ENCODE data around the gene CDHR5. TPM values are rescaled to one million over a fixed set of nuclear protein-coding genes. Genes with fewer than 3 reads are reported as not detected.
A peak's percentile ranks its signal among the peaks of the same experiment; 100 is the strongest.

The CDHR5 gene
- total RNA-seq, 3 donors from 2014 or later = 6.2 TPM; not detected in 2

DNA sequence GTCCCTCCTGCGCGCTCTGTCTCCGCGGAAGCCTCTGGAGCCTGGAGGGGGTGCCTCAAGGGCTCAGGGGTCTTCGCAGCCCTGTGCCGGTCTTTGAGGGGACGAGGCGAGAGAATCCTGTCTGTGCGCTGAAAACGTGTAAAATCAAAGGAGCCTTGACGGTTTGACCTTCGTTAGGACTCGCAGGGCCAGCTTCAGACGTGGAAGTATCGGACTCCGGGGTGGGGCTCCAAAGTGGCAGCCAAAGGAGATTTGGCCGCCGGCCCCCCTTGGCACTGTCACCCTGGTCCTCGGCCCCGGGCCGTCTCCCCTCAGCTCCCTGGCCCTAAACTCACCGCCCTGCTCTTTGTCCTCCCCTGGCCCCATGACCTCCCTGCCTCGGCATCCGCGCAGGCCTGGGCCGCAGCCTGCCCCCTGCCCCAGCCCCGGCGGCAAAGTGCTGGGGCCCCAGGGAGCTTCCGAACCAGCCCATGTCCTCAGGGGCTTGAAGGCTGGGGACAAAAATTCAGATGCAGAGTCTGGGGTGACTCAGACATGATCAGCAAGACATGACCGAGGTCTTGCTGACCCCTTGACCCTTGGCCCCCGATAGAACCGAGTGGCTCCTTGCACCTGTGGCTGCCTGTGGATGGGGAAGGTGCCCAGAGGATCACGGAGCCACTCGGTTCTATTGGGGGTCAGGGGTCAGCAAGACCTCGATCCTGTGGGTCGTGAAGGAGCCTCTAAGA is 55.4 kb downstream of the CDHR5 start:
- Histone ChIP-seq H3K4me3 (peak overlapping the region; percentile 53 to 79 (median 65)), H3K9me3 (no peaks in the 10 kb centered on the region), H3K27me3 (no peaks in the 10 kb centered on the region), H3K4me1 (peaks cover 0 to 9% of the 10 kb centered on the region in 2 donors), H3K27ac (peak overlapping the region; percentile 78 to 82), H3K36me3 (no peaks in the 10 kb centered on the region)
- DNase-seq (ENCODE audit: low spot score in 2 of 2) = no peak
- TF ChIP-seq, protein P1, sequence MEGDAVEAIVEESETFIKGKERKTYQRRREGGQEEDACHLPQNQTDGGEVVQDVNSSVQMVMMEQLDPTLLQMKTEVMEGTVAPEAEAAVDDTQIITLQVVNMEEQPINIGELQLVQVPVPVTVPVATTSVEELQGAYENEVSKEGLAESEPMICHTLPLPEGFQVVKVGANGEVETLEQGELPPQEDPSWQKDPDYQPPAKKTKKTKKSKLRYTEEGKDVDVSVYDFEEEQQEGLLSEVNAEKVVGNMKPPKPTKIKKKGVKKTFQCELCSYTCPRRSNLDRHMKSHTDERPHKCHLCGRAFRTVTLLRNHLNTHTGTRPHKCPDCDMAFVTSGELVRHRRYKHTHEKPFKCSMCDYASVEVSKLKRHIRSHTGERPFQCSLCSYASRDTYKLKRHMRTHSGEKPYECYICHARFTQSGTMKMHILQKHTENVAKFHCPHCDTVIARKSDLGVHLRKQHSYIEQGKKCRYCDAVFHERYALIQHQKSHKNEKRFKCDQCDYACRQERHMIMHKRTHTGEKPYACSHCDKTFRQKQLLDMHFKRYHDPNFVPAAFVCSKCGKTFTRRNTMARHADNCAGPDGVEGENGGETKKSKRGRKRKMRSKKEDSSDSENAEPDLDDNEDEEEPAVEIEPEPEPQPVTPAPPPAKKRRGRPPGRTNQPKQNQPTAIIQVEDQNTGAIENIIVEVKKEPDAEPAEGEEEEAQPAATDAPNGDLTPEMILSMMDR (IDR thresholded peaks at IDR 0.05) = no peak
- TF ChIP-seq POLR2A (IDR thresholded peaks at IDR 0.05) (no peak), POLR2AphosphoS5 (IDR thresholded peaks at IDR 0.05) (no peak)
- intact Hi-C loops (cut with DNase I; ENCODE audit: low total_unique reads) = loop anchor here (10.0 kb wide), 1 partner anchor 205 kb away; the partner anchor contains the start of gene GATD1

DNA sequence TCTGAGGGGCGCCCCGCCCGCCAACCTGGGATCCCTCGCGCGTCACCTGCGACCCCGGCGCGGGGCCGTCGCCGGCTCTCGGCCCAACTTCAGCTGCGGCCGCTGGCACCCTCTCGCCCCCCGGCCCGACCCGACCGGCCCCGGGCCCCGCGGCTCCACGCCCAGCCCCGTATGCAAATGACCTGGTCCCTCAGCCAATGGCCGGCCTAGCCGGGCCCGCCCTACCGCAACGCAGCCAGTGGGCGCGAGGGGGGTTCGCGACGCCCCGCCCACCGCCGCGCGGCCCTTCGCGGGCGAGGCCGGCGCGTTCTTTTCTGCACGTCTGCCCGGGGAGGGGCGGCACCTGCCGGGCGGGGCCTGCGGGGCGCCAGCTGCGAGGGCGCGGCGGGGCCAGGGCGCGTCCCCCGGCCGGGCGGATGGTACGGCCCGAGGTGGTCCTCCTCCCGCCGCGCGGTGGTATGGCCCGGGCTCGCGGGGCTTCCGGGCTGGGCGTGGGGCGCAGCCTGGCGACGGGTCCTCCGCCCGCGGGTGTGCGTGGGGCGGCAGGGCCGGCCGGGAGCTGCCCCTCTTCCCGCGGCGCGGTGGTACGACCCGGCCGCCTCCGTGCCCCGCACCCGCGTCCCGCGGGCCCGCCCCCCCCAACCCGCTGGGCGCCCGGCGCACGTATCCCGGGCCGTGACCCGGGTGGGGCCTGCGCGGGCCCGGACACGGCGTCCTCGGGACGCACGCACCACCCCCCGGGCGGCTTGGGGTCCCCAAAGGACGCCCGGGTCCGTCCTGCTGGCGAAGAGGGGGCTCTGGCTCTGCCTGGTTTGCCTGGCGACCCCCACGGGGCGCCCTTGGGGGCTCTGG is 56.2 kb downstream of the CDHR5 start:
- Histone ChIP-seq H3K4me3 (peak overlapping the region; percentile 53 to 79 (median 65)), H3K27me3 (no peaks in the 10 kb centered on the region), H3K4me1 (peaks cover 0 to 7% of the 10 kb centered on the region in 2 donors), H3K36me3 (no peaks in the 10 kb centered on the region), H3K27ac (peak overlapping the region; percentile 78 to 82), H3K9me3 (no peaks in the 10 kb centered on the region)
- DNase-seq (ENCODE audit: low spot score in 2 of 2) = peak; percentile 92 to 93
- intact Hi-C loops (cut with DNase I; ENCODE audit: low total_unique reads) = loop anchor here (10.0 kb wide), 1 partner anchor 206 kb away; the partner anchor contains the start of gene GATD1
- TF ChIP-seq POLR2AphosphoS5 (IDR thresholded peaks at IDR 0.05) (peak in 1 of 3 donors; percentile 10), POLR2A (IDR thresholded peaks at IDR 0.05) (no peak)

DNA sequence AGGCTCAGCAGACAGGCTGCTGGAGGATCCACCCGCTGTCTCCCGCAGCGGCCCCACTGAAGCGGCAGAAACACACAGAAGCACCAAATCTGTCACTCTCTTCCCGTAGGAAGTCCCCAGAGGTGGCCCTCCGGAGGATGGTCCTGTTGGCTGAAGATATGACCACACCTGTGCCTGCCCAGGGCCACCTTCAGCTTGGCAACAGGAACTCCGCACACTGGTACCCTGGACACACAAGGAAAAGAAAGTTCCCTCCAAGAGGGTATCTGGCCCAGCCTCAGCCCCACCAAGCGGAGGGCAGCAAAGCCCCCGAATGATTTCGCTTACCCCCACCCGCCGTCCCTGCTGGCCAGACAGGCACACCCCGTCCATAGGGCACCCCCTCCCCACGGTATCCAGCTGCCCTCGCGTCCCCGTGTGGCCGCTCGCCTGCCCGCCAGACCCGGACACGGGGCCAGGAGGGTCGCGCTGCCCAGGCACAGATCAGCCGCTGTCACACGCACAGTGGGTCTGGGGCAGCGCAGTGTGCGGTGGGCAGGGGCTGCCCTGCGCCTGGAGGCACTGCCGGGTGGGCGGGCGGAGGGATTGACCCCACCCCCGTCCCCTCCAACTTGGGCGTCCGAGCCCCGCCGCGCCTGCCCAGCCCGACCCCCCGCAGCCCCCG is 57.0 kb downstream of the CDHR5 start:
- H3K27ac ChIP-seq = peak overlapping the region; percentile 78 to 82
- TF ChIP-seq POLR2AphosphoS5 (IDR thresholded peaks at IDR 0.05) (no peak), POLR2A (IDR thresholded peaks at IDR 0.05) (no peak)
- TF ChIP-seq, protein P1 (IDR thresholded peaks at IDR 0.05) = no peak
- H3K9me3 ChIP-seq = no peaks in the 10 kb centered on the region
- intact Hi-C loops (cut with DNase I; ENCODE audit: low total_unique reads) = loop anchor here (10.0 kb wide), 1 partner anchor 207 kb away; the partner anchor contains the start of gene GATD1
- peaks cover 0 to 7% of the 10 kb centered on the region in 2 donors for H3K4me1 ChIP-seq
- H3K36me3 ChIP-seq = no peaks in the 10 kb centered on the region
- peak overlapping the region; percentile 53 to 79 (median 65) for H3K4me3 ChIP-seq
- H3K27me3 ChIP-seq = no peaks in the 10 kb centered on the region
- DNase-seq (ENCODE audit: low spot score in 2 of 2) = no peak

DNA sequence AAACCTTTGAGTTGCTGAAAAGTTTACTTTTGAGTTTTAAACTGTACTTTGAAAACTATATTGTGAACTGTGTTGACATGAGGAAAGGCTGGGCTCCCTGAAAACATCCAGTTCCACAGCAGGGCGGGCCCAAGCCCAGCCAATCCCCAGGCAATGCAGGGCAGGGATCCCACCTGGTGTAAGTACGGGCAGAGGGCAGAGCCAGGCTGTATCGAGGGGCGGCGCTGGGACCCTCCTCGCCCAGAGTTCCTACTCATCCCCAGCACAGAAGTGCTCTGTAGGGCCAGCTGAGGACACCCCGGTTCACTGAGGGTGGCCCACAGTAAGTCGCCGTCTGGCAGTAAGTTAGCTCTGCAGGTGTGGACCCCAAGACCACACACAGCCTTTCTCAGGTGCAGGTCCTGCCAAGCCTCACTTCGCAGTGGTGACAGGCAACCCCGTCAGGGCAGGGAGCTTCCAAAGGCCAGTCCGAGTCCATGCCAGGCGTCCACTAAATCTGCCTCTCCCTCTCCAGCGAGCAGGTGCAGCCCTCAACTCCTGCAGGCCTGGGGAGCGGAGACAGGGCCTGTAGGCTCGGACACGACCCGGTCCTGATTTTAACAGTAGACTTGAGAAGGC is 57.6 kb downstream of the CDHR5 start:
- Histone ChIP-seq H3K4me1 (peaks cover 0 to 7% of the 10 kb centered on the region in 2 donors), H3K27ac (no peak overlapping the region), H3K27me3 (no peaks in the 10 kb centered on the region), H3K4me3 (no peak overlapping the region), H3K9me3 (no peaks in the 10 kb centered on the region), H3K36me3 (no peaks in the 10 kb centered on the region)
- TF ChIP-seq, protein P1 (IDR thresholded peaks at IDR 0.05) = no peak
- TF ChIP-seq POLR2A (IDR thresholded peaks at IDR 0.05) (no peak), POLR2AphosphoS5 (IDR thresholded peaks at IDR 0.05) (no peak)
- intact Hi-C loops (cut with DNase I; ENCODE audit: low total_unique reads) = loop anchor here (10.0 kb wide), 1 partner anchor 208 kb away; the partner anchor contains the start of gene GATD1
- no peak for DNase-seq (ENCODE audit: low spot score in 2 of 2)

Other genes with a start within 250 kb of the CDHR5 start
- 10 to 100 TPM in 2 of 3 donors, under 1 TPM in 1; 0.32 to 60.9 (median 36.7) TPM for gene PKP3, start 230.7 kb downstream of the CDHR5 start, total RNA-seq
- gene SIGIRR, start 210.0 kb downstream of the CDHR5 start, total RNA-seq = 10 to 100 TPM; 37.3 to 49.8 (median 46.5) TPM
- 10 to 100 TPM in 1 of 3 donors, 1 to 10 TPM in 1, under 1 TPM in 1; 0.32 to 14.2 (median 9.8) TPM for gene ANO9, start 182.9 kb downstream of the CDHR5 start, total RNA-seq
- gene PTDSS2, start 174.7 kb downstream of the CDHR5 start, total RNA-seq = 10 to 100 TPM; 23.8 to 53.7 (median 33.1) TPM
- 100 to 1,000 TPM; 139 to 249 (median 209) TPM for gene RNH1, start 117.7 kb downstream of the CDHR5 start, total RNA-seq
- 10 to 100 TPM; 33.2 to 50.1 (median 33.4) TPM for gene HRAS, start 89.4 kb downstream of the CDHR5 start, total RNA-seq
- gene LRRC56, start 87.4 kb downstream of the CDHR5 start, total RNA-seq = 1 to 10 TPM in 2 of 3 donors, under 1 TPM in 1; 0.16 to 1.6 (median 1.3) TPM
- gene LMNTD2, start 64.2 kb downstream of the CDHR5 start, total RNA-seq = 1 to 10 TPM; 2.6 to 6.1 (median 5.2) TPM
- gene RASSF7, start 64.0 kb downstream of the CDHR5 start, total RNA-seq = 10 to 100 TPM in 2 of 3 donors, 1 to 10 TPM in 1; 7.5 to 58.5 (median 33.1) TPM
- 10 to 100 TPM; 18.6 to 22.1 (median 21.3) TPM for gene PHRF1, start 48.5 kb downstream of the CDHR5 start, total RNA-seq
- 10 to 100 TPM; 13.3 to 29.9 (median 27.9) TPM for gene IRF7, start 9.0 kb downstream of the CDHR5 start, total RNA-seq
- not detected for gene SCT, start 2.2 kb upstream of the CDHR5 start, total RNA-seq
- gene DRD4, start 12.3 kb upstream of the CDHR5 start, total RNA-seq = under 1 TPM in 1 of 3 donors, not detected in 2; 0.29 TPM
- gene DEAF1, start 70.3 kb upstream of the CDHR5 start, total RNA-seq = 10 to 100 TPM; 25.3 to 42.6 (median 39.8) TPM
- 10 to 100 TPM; 25.9 to 51.8 (median 29.1) TPM for gene TMEM80, start 70.9 kb upstream of the CDHR5 start, total RNA-seq
- gene EPS8L2, start 81.3 kb upstream of the CDHR5 start, total RNA-seq = 100 to 1,000 TPM in 2 of 3 donors, 1 to 10 TPM in 1; 6.1 to 151 (median 115) TPM
- gene TALDO1, start 122.5 kb upstream of the CDHR5 start, total RNA-seq = 100 to 1,000 TPM; 137 to 239 (median 141) TPM
- gene GATD1, start 152.5 kb upstream of the CDHR5 start, total RNA-seq = 10 to 100 TPM in 2 of 3 donors, 1 to 10 TPM in 1; 9.9 to 17.4 (median 16.4) TPM
- gene CEND1, start 165.1 kb upstream of the CDHR5 start, total RNA-seq = not detected
- gene SLC25A22, start 173.3 kb upstream of the CDHR5 start, total RNA-seq = 10 to 100 TPM in 1 of 3 donors, 1 to 10 TPM in 2; 2.7 to 11.5 (median 4.7) TPM
- gene PIDD1, start 180.3 kb upstream of the CDHR5 start, total RNA-seq = 10 to 100 TPM; 10.2 to 17.3 (median 16.7) TPM
- gene RPLP2, start 185.0 kb upstream of the CDHR5 start, total RNA-seq = 1,000 to 10,000 TPM in 2 of 3 donors, 100 to 1,000 TPM in 1; 583 to 1,665 (median 1,093) TPM
- gene PNPLA2, start 194.0 kb upstream of the CDHR5 start, total RNA-seq = 100 to 1,000 TPM; 103 to 266 (median 109) TPM
- 100 to 1,000 TPM in 1 of 3 donors, 10 to 100 TPM in 2; 14.7 to 152 (median 86.2) TPM for gene CRACR2B, start 203.0 kb upstream of the CDHR5 start, total RNA-seq
- 100 to 1,000 TPM; 209 to 847 (median 343) TPM for gene CD151, start 208.0 kb upstream of the CDHR5 start, total RNA-seq
- gene POLR2L, start 217.6 kb upstream of the CDHR5 start, total RNA-seq = 100 to 1,000 TPM in 1 of 3 donors, 10 to 100 TPM in 2; 51.8 to 126 (median 96.7) TPM
- gene TSPAN4, start 217.9 kb upstream of the CDHR5 start, total RNA-seq = 100 to 1,000 TPM in 2 of 3 donors, 10 to 100 TPM in 1; 72.4 to 217 (median 107) TPM

All from breast epithelium (tissue), 4 donors.